ENCODE results near the gene MCFD2. TPM values are rescaled to one million over a fixed set of nuclear protein-coding genes. Genes with fewer than 3 reads are reported as not detected.
"Not testable (repeated sequence)": the region's sequence is repeated elsewhere in the genome, so short reads cannot be mapped to it uniquely, and the experiment has no call there.

Gene MCFD2
- total RNA-seq, 1 experiment from 2014 or later = 108 TPM

DNA sequence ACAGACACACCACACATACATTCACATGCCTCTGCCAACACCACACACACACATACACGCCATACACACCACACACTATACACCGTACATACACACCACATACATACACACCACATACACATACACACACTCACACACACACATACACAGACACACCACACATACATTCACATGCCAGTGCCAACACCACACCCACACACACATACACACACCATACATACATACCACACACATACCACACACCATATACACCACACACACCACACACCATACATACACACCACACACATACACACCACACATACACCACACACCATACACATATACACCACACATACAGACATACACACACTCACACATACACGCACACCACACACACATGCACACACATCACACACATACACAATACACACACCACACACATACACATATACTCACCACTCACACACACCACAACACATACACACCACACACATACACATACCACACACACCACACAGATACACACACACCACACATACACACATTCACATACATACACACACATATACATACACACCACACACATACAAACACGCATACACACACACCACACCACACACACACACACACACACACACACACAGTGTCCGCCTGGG, 37.2 kb downstream of the MCFD2 start:
- CTCF ChIA-PET = interaction anchor here (0.7 kb wide), 1 partner anchor 418 kb away, joined by 3 read pairs; no protein-coding TSS in a partner anchor
- H3K27me3 Mint-ChIP-seq (ENCODE audit: unreplicated experiment) = no peaks in the 10 kb centered on the region
- no peak overlapping the region for H3K27ac Mint-ChIP-seq (ENCODE audit: unreplicated experiment)
- no peak overlapping the region for H3K4me3 Mint-ChIP-seq (ENCODE audit: low read depth, unreplicated experiment)
- DNase-seq = no peak
- BruUV-seq (replicated peaks) = no TSS peak
- no peaks in the 10 kb centered on the region for H3K9me3 Mint-ChIP-seq (ENCODE audit: low read depth, unreplicated experiment)
- H3K4me1 Mint-ChIP-seq (ENCODE audit: low read depth, unreplicated experiment) = peaks cover 8% of the 10 kb centered on the region
- intact Hi-C loops (cut with micrococcal nuclease; ENCODE audit: unreplicated experiment) = loop anchor here (10.0 kb wide), 1 partner anchor 104 kb away; no protein-coding TSS in a partner anchor
- TF ChIP-seq, protein P1, sequence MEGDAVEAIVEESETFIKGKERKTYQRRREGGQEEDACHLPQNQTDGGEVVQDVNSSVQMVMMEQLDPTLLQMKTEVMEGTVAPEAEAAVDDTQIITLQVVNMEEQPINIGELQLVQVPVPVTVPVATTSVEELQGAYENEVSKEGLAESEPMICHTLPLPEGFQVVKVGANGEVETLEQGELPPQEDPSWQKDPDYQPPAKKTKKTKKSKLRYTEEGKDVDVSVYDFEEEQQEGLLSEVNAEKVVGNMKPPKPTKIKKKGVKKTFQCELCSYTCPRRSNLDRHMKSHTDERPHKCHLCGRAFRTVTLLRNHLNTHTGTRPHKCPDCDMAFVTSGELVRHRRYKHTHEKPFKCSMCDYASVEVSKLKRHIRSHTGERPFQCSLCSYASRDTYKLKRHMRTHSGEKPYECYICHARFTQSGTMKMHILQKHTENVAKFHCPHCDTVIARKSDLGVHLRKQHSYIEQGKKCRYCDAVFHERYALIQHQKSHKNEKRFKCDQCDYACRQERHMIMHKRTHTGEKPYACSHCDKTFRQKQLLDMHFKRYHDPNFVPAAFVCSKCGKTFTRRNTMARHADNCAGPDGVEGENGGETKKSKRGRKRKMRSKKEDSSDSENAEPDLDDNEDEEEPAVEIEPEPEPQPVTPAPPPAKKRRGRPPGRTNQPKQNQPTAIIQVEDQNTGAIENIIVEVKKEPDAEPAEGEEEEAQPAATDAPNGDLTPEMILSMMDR (IDR thresholded peaks at IDR 0.05; ENCODE audit: unreplicated experiment) = no peak
- H3K36me3 Mint-ChIP-seq (ENCODE audit: insufficient read depth, unreplicated experiment) = no peaks in the 10 kb centered on the region

DNA sequence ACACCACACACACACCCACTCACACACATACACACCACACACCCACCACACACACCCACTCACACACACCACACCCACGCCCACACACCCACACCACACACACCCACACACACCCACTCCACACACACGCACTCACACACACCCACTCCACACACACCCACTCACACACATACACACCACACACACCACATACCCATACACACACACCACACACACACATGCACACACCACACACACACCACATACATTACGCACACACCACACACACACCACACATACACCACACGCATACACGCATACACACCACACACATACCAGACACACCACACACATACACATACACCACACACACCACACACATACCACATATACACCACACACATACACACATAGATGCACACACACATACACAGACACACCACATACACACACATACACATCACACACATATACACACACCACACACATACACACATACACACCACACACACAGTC, 37.9 kb downstream of the MCFD2 start:
- H3K4me1 Mint-ChIP-seq (ENCODE audit: low read depth, unreplicated experiment) = peaks cover 13% of the 10 kb centered on the region
- H3K36me3 Mint-ChIP-seq (ENCODE audit: insufficient read depth, unreplicated experiment) = no peaks in the 10 kb centered on the region
- H3K27me3 Mint-ChIP-seq (ENCODE audit: unreplicated experiment) = no peaks in the 10 kb centered on the region
- H3K9me3 Mint-ChIP-seq (ENCODE audit: low read depth, unreplicated experiment) = no peaks in the 10 kb centered on the region
- TF ChIP-seq, protein P1 (IDR thresholded peaks at IDR 0.05; ENCODE audit: unreplicated experiment) = no peak
- CTCF ChIA-PET = interaction anchor here (1.2 kb wide), 1 partner anchor 217 kb away, joined by 3 read pairs; no protein-coding TSS in a partner anchor
- H3K27ac Mint-ChIP-seq (ENCODE audit: unreplicated experiment) = no peak overlapping the region
- BruUV-seq (replicated peaks) = no TSS peak
- intact Hi-C loops (cut with micrococcal nuclease; ENCODE audit: unreplicated experiment) = loop anchor here (2.0 to 10.0 kb wide), 2 partner anchors 75 to 103 kb away; no protein-coding TSS in a partner anchor
- no peak for DNase-seq
- no peak overlapping the region for H3K4me3 Mint-ChIP-seq (ENCODE audit: low read depth, unreplicated experiment)

DNA sequence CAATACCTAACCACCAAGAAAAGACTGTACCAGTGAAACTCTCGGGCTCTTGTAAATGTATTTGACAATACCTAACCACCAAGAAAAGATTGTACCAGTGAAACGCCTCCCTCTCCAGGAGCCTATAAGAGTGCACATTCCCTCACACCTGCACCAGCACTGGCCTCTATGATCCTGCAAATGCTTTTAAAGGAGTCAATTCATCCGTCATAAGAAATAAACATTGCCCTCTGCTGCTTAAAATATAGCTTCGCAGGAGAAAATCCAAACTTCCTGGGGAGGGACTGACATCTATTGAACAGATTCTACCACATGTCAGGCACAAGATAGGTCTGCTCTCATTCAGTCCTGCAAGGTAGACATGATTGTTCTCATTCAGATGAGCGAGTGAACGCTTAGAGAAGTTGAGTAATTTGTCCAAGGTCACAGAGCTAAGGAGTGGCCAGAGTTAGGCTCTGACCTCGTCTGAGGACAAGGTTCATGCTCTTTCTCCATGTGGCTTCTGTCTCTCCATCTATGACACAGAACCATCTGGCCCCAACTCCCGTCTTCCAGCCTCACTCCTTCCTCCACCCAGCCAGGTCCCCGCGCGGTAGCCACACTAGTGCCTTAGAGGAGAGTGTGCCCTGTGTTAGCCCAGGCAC, 38.7 kb downstream of the MCFD2 start:
- Mint-ChIP-seq H3K4me3 (ENCODE audit: low read depth, unreplicated experiment) (no peak overlapping the region), H3K4me1 (ENCODE audit: low read depth, unreplicated experiment) (peaks cover 13% of the 10 kb centered on the region), H3K27ac (ENCODE audit: unreplicated experiment) (no peak overlapping the region), H3K36me3 (ENCODE audit: insufficient read depth, unreplicated experiment) (no peaks in the 10 kb centered on the region), H3K9me3 (ENCODE audit: low read depth, unreplicated experiment) (no peaks in the 10 kb centered on the region), H3K27me3 (ENCODE audit: unreplicated experiment) (no peaks in the 10 kb centered on the region)
- peak; percentile 41 for DNase-seq
- intact Hi-C loops (cut with micrococcal nuclease; ENCODE audit: unreplicated experiment) = loop anchor here (1.0 to 10.0 kb wide), 3 partner anchors 74 to 245 kb away; no protein-coding TSS in a partner anchor
- CTCF ChIA-PET = interaction anchor here (0.6 to 1.5 kb wide), 11 partner anchors 10 to 249 kb away, joined by 3 to 12 read pairs (median 3); no protein-coding TSS in a partner anchor
- TF ChIP-seq, protein P1 (IDR thresholded peaks at IDR 0.05; ENCODE audit: unreplicated experiment) = peak; percentile 51
- BruUV-seq (replicated peaks) = no TSS peak

DNA sequence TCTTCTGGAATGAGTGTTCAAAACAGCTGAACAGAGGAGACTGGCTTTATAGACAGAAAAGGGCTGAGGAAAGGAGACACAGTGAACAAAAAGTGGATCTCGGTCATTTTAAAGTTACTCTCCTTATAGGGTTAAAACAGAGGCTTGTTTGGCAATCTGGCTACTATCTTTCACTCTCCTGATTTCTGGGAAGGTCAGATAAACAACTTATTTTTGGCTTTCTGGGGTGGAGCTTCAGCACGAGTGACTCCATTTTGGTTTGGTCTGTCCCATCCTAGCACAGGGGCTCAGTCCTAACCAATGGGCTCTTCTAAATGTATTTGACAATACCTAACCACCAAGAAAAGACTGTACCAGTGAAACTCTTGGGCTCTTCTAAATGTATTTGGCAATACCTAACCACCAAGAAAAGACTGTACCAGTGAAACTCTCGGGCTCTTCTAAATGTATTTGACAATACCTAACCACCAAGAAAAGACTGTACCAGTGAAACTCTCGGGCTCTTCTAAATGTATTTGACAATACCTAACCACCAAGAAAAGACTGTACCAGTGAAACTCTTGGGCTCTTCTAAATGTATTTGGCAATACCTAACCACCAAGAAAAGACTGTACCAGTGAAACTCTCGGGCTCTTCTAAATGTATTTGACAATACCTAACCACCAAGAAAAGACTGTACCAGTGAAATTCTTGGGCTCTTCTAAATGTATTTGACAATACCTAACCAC, 39.5 kb downstream of the MCFD2 start:
- H3K36me3 Mint-ChIP-seq (ENCODE audit: insufficient read depth, unreplicated experiment); DNase-seq; BruUV-seq (replicated peaks); H3K27ac Mint-ChIP-seq (ENCODE audit: unreplicated experiment); H3K9me3 Mint-ChIP-seq (ENCODE audit: low read depth, unreplicated experiment); H3K4me3 Mint-ChIP-seq (ENCODE audit: low read depth, unreplicated experiment); H3K27me3 Mint-ChIP-seq (ENCODE audit: unreplicated experiment): not testable (repeated sequence)
- H3K4me1 Mint-ChIP-seq (ENCODE audit: low read depth, unreplicated experiment) = peaks cover 13% of the 10 kb centered on the region
- CTCF ChIA-PET = interaction anchor here (0.6 to 1.5 kb wide), 8 partner anchors 11 to 226 kb away, joined by 3 to 12 read pairs (median 4); no protein-coding TSS in a partner anchor
- intact Hi-C loops (cut with micrococcal nuclease; ENCODE audit: unreplicated experiment) = loop anchor here (1.0 to 10.0 kb wide), 3 partner anchors 73 to 244 kb away; no protein-coding TSS in a partner anchor

Measured in Calu3 (cell line).